Measurements from ENCODE around the gene C6orf163.

The C6orf163 gene

GRCh38 chr6:87336367-87336766, 8.2 kb upstream of the C6orf163 start:
- no peaks in the 10 kb centered on the region for H3K79me2 ChIP-seq (ENCODE audit: insufficient read depth, low read depth)
- no peak for TF ChIP-seq CTCF (conservative IDR thresholded peaks at IDR 0.05; ENCODE audit: low read depth, low read length)
- no peak overlapping the region for H3K27ac ChIP-seq

GRCh38 chr6:87340230-87340629, 4.4 kb upstream of the C6orf163 start:
- Histone ChIP-seq H3K79me2 (ENCODE audit: insufficient read depth, low read depth) (no peaks in the 10 kb centered on the region), H2AFZ (ENCODE audit: low read depth) (no peak overlapping the region), H3K4me2 (no peak overlapping the region), H3K27me3 (ENCODE audit: insufficient read depth, low read depth) (no peaks in the 10 kb centered on the region), H3K36me3 (ENCODE audit: insufficient read depth) (no peaks in the 10 kb centered on the region), H3K27ac (no peak overlapping the region), H4K20me1 (ENCODE audit: insufficient read depth) (no peaks in the 10 kb centered on the region), H3K9ac (no peak overlapping the region), H3K4me1 (ENCODE audit: low read depth, poor library complexity, severe bottlenecking) (no peaks in the 10 kb centered on the region), H3K4me3 (IDR thresholded peaks at IDR 0.05; ENCODE audit: insufficient read depth, low read depth, low read length) (no peak overlapping the region)
- TF ChIP-seq CTCF (conservative IDR thresholded peaks at IDR 0.05; ENCODE audit: low read depth, low read length): no peak

More at GRCh38 chr6:87336367-87336766, 8.2 kb upstream of the C6orf163 start:
- Histone ChIP-seq H3K4me1 (ENCODE audit: low read depth, poor library complexity, severe bottlenecking) (no peaks in the 10 kb centered on the region), H3K36me3 (ENCODE audit: insufficient read depth) (no peaks in the 10 kb centered on the region), H3K4me2 (no peak overlapping the region), H3K27me3 (ENCODE audit: insufficient read depth, low read depth) (no peaks in the 10 kb centered on the region), H2AFZ (ENCODE audit: low read depth) (no peak overlapping the region), H3K4me3 (IDR thresholded peaks at IDR 0.05; ENCODE audit: insufficient read depth, low read depth, low read length) (no peak overlapping the region), H3K9ac (no peak overlapping the region), H4K20me1 (ENCODE audit: insufficient read depth) (no peaks in the 10 kb centered on the region)

GRCh38 chr6:87341158-87341557, 3.5 kb upstream of the C6orf163 start:
- Histone ChIP-seq H3K4me1 (ENCODE audit: low read depth, poor library complexity, severe bottlenecking) (no peaks in the 10 kb centered on the region), H2AFZ (ENCODE audit: low read depth) (no peak overlapping the region), H3K4me2 (no peak overlapping the region), H3K9ac (no peak overlapping the region), H3K27ac (no peak overlapping the region), H3K79me2 (ENCODE audit: insufficient read depth, low read depth) (no peaks in the 10 kb centered on the region), H3K36me3 (ENCODE audit: insufficient read depth) (no peaks in the 10 kb centered on the region), H3K27me3 (ENCODE audit: insufficient read depth, low read depth) (no peaks in the 10 kb centered on the region), H4K20me1 (ENCODE audit: insufficient read depth) (no peaks in the 10 kb centered on the region), H3K4me3 (IDR thresholded peaks at IDR 0.05; ENCODE audit: insufficient read depth, low read depth, low read length) (no peak overlapping the region)
- no peak for TF ChIP-seq CTCF (conservative IDR thresholded peaks at IDR 0.05; ENCODE audit: low read depth, low read length)

GRCh38 chr6:87341899-87342298, 2.7 kb upstream of the C6orf163 start:
- H3K27me3 ChIP-seq (ENCODE audit: insufficient read depth, low read depth): no peaks in the 10 kb centered on the region
- no peak overlapping the region for H2AFZ ChIP-seq (ENCODE audit: low read depth)
- no peak overlapping the region for H3K4me2 ChIP-seq
- no peaks in the 10 kb centered on the region for H3K4me1 ChIP-seq (ENCODE audit: low read depth, poor library complexity, severe bottlenecking)
- H3K27ac ChIP-seq: no peak overlapping the region
- H3K4me3 ChIP-seq (IDR thresholded peaks at IDR 0.05; ENCODE audit: insufficient read depth, low read depth, low read length): no peak overlapping the region
- H3K9ac ChIP-seq: no peak overlapping the region
- H3K79me2 ChIP-seq (ENCODE audit: insufficient read depth, low read depth): no peaks in the 10 kb centered on the region
- no peaks in the 10 kb centered on the region for H3K36me3 ChIP-seq (ENCODE audit: insufficient read depth)
- TF ChIP-seq CTCF (conservative IDR thresholded peaks at IDR 0.05; ENCODE audit: low read depth, low read length): no peak
- H4K20me1 ChIP-seq (ENCODE audit: insufficient read depth): no peaks in the 10 kb centered on the region

All from KMS-11 (cell line).